GM12801 (cell line): ENCODE data around the gene STX10.

Experiments
- CTCF ChIP-seq: IDR thresholded peaks from one replicate; pipeline ENCODE4 v1.5.1; 2011; ENCODE audit warnings: control low read depth; ENCODE audit not compliant: insufficient read length; ENCODE audit errors: extremely low read depth

Gene STX10

GRCh38 chr19:13181747-13182388 lies 31.7 kb upstream of the STX10 start:
- no peak for TF ChIP-seq CTCF

GRCh38 chr19:13176345-13176744 lies 26.2 kb upstream of the STX10 start:
- no peak for TF ChIP-seq CTCF

- TF ChIP-seq CTCF: no peak
Observed at GRCh38 chr19:13173139-13173737, 23.1 kb upstream of the STX10 start.

GRCh38 chr19:13172346-13173138 lies 22.4 kb upstream of the STX10 start:
- TF ChIP-seq CTCF: no peak

- TF ChIP-seq CTCF: no peak
Observed at GRCh38 chr19:13171146-13171545, 21.0 kb upstream of the STX10 start.

- no peak for TF ChIP-seq CTCF
Observed at GRCh38 chr19:13169769-13170168, 19.6 kb upstream of the STX10 start.

DNA sequence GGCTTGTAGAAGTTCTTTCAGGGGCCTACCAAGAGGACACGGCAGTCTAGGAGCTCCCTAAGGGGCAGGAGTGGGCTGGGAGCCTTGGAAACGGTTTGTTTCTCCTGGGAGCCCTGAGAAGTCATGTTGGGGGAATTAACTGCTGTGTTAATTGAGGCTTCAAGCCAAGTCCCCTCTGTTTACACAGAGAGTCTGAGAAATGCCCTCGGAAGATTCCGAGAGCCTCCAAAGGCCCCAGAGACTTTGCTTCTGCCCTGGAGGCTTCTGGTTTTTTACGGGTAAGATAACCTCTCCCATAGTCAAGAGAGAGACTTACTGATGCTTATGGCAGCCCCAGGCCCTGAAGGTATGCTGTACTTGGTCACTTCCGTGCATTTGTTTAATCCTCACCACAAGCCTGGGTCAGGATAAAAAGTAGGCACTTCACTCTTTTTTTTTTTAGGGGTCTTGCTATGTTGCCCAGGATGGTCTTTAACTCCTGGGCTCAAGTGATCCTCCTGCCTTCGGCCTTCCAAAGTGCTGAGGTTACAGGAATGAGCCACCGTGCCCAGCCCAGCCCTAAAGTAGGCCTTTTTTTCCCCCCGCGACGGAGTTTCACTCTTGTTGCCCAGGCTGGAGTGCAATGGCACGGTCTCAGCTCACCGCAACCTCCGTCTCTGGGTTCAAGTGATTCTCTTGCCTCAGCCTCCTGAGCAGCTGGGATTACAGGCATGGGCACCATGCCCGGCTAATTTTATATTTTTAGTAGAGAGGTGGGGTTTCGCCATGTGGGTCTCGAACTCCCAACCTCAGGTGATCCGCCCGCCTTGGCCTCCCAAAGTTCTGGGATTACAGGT lies 15.2 kb upstream of the STX10 start:
- TF ChIP-seq CTCF: no peak
